ENCODE measurements around the gene SSTR3.

Gene SSTR3

GRCh38 chr22:37229012-37229804, 16.9 kb upstream of the SSTR3 start:
- DNase-seq (ENCODE audit: low read depth in 1 of 2, low spot score in 1 of 2): no peak

DNA sequence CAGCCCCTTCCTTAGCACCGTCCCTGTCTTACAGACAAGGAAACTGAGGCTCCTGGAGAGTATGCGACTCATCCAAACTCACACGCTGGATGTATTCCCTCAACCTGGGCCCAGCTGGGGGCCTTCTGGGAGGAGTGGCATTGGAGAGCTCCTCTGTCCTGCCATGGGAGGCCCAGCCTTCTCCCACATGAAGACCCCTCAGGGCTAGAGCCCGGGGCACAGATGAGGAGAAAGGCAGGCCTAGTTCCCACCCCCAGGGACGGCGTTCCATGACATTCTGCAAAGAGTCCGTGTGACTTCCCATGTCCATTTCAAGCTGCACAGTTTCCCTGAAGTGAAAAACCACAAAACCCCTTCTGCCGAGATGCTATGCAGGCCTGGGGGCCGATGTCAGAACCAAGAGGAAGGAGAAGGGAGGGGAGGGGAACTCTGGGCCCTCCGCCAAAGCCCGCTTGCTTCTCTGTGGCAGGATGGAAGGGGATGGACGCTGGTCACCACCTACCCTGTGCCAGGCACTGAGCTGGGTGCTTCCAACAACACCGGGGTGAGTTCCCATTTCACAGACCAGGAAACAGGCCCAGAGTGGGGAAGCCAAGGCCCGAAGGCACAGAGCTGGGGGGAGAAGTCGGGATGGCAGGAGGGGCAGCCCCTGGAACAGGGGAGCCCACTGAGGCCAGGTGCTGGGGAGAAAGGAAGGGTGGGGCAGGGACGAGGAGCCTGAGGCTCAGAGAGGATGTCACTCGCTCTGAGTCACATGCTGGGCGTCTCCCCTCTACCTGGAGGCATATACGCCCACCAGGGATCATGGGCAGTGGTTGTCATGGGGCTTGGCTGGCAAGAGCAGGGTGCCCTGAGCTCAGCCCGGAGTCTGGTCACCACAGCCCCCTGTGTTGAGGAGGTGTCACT, 16.1 kb upstream of the SSTR3 start:
- DNase-seq (ENCODE audit: low read depth in 1 of 2, low spot score in 1 of 2): no peak

DNA sequence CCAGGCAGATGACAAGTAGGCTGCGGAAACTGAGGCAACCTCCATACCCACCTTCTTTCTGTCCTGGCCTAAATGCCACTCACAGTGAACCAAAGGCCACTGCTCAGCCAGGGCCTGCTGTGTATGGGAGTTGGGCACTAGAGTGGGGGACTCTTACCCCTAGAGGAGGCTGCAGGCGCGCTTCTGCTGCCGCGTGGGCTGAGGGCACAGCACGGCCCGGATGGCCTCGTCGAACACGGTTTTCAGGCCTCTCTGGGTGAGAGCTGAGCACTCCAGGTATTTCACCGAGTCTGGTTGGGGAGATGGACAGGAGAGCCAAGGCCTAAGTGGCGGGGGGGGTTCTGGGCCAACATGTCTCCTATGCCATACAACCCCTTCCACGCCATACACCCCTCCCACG, 14.2 kb upstream of the SSTR3 start:
- DNase-seq (ENCODE audit: low read depth in 1 of 2, low spot score in 1 of 2): no peak

DNA sequence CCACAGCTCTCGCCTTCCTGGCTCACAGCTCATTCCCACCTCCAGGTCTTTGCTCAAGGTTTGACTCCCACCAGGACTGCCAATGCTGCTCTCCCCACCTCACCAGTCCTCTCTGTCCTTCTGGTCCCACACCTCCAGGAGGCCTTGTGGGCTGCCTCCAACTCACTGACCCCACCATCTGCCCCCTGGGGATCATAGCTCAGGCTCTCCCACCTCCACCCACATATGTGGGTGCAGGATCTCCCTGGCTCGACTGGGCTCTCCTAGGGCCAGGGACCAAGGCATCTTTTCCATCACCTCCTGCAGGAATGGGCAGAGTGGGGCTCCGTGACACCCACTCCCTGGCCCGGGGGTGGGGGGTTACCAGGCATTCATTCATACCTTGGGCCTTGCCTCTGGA, 13.8 kb upstream of the SSTR3 start:
- DNase-seq (ENCODE audit: low read depth in 1 of 2, low spot score in 1 of 2): no peak

GRCh38 chr22:37225481-37225880, 13.2 kb upstream of the SSTR3 start:
- DNase-seq (ENCODE audit: low read depth in 1 of 2, low spot score in 1 of 2): no peak

- DNase-seq (ENCODE audit: low read depth in 1 of 2, low spot score in 1 of 2): no peak
These were observed 12.6 kb upstream of the SSTR3 start for GRCh38 chr22:37224757-37225420.

DNA sequence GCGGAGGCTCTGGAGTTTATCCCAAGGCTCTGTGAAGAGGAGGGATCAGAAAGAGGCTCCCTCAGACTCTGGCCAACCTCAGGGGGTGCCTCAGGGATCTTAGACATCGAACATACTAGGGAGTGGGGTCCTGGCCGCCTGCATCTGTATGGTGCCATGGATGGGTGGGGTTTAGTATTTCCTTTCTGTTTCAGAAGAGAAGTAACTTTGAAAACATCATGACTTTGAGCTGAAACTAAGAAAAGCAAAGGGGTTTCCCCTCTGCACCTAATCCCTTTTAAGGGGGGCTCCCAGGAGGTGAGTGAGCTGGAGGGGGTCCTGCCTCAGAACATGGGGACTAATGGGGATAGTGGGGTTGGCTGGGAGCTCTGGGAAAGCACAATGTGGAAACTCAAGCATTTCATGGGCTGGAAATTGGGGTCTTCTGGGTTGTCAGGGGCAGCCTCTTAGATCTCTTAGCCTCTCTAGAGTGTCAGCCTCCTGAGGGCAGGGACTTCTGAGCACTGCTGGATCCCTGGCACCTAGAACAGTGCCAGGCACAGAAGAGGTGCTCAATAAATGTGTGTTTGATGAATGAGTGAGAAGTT, 11.8 kb upstream of the SSTR3 start:
- no peak for DNase-seq (ENCODE audit: low read depth in 1 of 2, low spot score in 1 of 2)

- DNase-seq (ENCODE audit: low read depth in 1 of 2, low spot score in 1 of 2): no peak
These were observed 10.2 kb upstream of the SSTR3 start for GRCh38 chr22:37222440-37222971.

DNA sequence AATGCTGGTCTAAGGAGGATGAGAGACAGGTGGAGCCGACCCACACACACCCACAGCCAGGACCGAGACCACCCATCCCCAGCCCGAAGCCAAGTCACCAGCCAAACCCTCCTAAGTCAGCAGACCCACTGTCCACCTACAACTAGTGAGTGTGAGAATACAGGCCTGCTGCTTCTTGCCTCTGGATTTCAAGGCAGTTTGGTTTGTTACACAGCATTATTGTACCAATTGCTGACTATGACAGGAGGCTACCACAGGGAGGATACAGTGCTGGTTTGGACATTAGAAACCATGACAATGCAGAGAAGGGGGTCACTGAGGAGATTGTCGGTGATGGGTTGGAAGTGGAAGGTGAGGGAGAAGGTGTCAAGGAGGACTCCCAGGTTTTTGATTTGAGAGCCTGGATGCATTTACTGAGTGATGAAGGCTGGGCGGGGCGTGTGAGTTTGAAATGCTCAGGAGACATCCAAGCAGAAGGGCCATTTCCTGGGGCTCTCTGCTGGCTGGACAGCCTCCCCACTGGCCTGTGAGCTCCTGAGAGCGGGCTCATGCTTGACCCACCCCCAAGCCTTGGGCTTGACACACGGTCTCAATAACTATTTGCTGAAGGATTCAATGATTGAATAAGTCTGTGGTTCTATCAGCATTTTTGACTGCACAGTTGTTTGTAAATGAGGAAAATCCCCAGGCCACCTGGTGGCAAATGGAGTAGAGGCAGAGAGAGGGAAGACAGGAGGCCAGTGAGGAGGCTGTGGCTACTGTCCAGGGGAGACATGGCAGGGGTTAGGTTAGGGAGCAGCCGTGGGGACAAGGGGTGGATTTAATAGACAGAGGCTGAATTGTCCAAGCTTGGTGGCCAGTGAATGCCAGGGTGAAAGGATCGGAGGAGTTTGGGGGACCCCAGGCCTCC, 9.4 kb upstream of the SSTR3 start:
- no peak for DNase-seq (ENCODE audit: low read depth in 1 of 2, low spot score in 1 of 2)

- DNase-seq (ENCODE audit: low read depth in 1 of 2, low spot score in 1 of 2): no peak
These were observed 8.3 kb upstream of the SSTR3 start for GRCh38 chr22:37220543-37220981.

- DNase-seq (ENCODE audit: low read depth in 1 of 2, low spot score in 1 of 2): no peak
These were observed 7.3 kb upstream of the SSTR3 start for GRCh38 chr22:37219533-37219932.

- DNase-seq (ENCODE audit: low read depth in 1 of 2, low spot score in 1 of 2): peak; percentile 26 to 63
These were observed 6.6 kb upstream of the SSTR3 start for GRCh38 chr22:37218771-37219411.

- no peak for DNase-seq (ENCODE audit: low read depth in 1 of 2, low spot score in 1 of 2)
These were observed 6.1 kb upstream of the SSTR3 start for GRCh38 chr22:37218399-37218770.

DNA sequence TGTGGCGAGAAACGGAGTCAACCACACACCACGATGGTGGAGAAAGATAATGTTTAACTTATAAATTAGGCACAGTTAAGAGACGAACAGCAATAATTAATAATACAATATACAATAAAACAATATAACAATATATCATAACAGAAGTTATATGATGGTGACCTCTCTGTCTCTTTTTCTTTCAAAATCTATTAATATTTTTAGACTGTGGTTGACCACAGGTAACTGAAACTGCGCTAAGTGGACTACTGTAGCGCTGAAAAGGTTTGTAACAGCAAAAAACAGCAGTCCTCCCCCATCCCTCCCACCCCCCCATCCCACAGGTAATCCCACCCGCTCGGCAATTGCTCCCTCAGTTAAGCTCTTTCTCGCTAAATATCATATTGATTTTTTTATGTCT, 3.6 kb upstream of the SSTR3 start:
- no peak for DNase-seq (ENCODE audit: low read depth in 1 of 2, low spot score in 1 of 2)

DNA sequence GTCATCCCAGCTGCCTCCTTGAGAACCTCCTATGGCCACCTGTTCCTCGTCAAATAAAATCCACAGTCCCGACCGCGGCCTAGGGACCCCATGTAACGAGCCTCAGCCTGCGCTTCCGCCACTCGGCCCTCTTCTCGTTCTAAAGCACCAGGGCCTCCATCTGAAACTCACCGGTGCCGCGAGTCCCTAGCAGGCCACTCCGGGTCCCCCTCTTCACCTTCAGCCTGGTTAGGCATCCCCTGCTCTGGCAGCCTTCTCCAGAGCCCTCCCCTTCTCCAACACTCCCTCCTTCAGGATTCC, 2.4 kb upstream of the SSTR3 start:
- DNase-seq (ENCODE audit: low read depth in 1 of 2, low spot score in 1 of 2): no peak

DNA sequence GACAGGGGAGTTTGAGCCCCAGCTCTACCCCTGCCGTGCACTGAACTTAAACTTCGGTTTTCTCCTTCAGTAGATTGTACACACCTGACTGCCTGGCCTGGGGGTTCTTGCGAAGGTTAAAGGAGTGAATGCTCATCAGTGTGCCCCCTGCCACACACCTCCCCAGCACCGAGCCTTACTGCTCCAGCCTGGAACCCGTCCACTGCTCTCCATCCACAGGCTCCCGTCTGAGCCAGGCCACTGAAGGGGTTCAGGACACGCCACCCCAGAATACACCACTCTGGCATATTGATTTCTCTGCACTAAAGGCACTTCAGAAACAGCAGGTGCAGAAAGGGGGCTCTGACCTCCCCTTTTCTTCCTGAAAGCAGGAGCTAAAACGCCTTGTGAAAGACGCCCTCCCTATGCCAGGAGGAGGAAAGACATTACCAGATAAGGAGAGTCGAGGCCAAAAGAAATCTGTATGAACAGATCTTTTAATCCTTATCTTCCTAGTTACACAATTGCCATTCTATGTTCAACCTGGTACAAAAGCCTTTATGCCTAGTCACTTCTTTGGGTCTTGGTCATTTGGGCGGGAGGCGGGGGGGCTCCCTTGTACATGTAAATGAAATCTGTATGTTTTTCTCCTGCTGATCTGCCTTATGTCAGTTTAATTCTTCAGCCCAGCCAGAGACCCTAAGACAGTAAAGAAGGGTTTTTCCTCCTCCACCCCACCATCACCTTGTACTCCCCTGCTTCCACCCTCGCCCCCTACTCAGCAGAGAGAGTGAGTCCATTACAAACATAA, 1.9 kb upstream of the SSTR3 start:
- no peak for DNase-seq (ENCODE audit: low read depth in 1 of 2, low spot score in 1 of 2)

- DNase-seq (ENCODE audit: low read depth in 1 of 2, low spot score in 1 of 2): no peak
These were observed 1.1 kb upstream of the SSTR3 start for GRCh38 chr22:37213218-37213855.

DNA sequence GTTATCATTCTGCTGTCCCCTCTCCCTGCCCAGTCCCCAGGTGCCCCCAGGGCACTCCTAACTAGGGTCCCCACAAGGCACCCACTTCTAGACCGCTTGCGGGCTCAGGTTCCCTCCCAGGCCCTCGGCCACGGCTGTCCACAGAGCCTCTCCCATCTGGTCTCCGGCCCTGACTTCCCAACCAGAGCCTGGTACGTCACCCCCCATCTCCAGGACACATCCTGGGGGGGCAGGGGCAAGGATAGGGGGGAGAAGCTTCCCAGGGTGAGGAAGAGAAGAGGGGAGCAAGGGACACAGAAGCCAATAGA, 457 bp downstream of the SSTR3 start:
- no peak for DNase-seq (ENCODE audit: low read depth in 1 of 2, low spot score in 1 of 2)
